ENCODE data around the gene ATP6V1C2. TPM values are rescaled to one million over a fixed set of nuclear protein-coding genes. Genes with fewer than 3 reads are reported as not detected.
A peak's percentile ranks its signal among the peaks of the same experiment; 100 is the strongest.

The ATP6V1C2 gene
- total RNA-seq, 3 donors from 2014 or later (not counting 1 experiment from before 2014, with no cell fraction given) = 0.92 TPM; not detected in 2

GRCh38 chr2:10793816-10794215, 72.4 kb downstream of the ATP6V1C2 start:
- no peak overlapping the region for H3K27ac ChIP-seq (ENCODE audit: low read length)

GRCh38 chr2:10794876-10795275, 73.4 kb downstream of the ATP6V1C2 start:
- Mint-ChIP-seq H3K4me1 (peaks cover 24 to 34% of the 10 kb centered on the region in 2 donors), H3K27me3 (ENCODE audit: low read depth in 2 of 2) (no peaks in the 10 kb centered on the region), H3K9me3 (no peaks in the 10 kb centered on the region), H3K27ac (no peak overlapping the region), H3K4me3 (no peak overlapping the region), H3K36me3 (peaks cover 20% of the 10 kb centered on the region)
- Histone ChIP-seq H3K9me3 (ENCODE audit: control insufficient read depth, insufficient read depth, low read length) (no peaks in the 10 kb centered on the region), H3K27me3 (ENCODE audit: control insufficient read depth, insufficient read depth, low read length) (no peaks in the 10 kb centered on the region), H3K36me3 (ENCODE audit: control insufficient read depth, insufficient read depth, low read length) (peaks cover 67% of the 10 kb centered on the region), H3K4me3 (ENCODE audit: low read length) (no peak overlapping the region), H3K4me1 (ENCODE audit: control insufficient read depth, insufficient read depth, low read length) (no peaks in the 10 kb centered on the region), H3K27ac (ENCODE audit: low read length) (no peak overlapping the region)
- WGBS (ENCODE audit: insufficient coverage) = 90% methylated on average over 5 of the region's 5 CpGs
- ATAC-seq (peak in 1 of 3 donors; percentile 46), DNase-seq (no peak)
- TF ChIP-seq CTCF (IDR thresholded peaks at IDR 0.05) = no peak
- intact Hi-C loops (cut with micrococcal nuclease) = no loop called here

More at GRCh38 chr2:10793816-10794215, 72.4 kb downstream of the ATP6V1C2 start:
- Mint-ChIP-seq H3K27ac (no peak overlapping the region), H3K9me3 (no peaks in the 10 kb centered on the region), H3K27me3 (ENCODE audit: low read depth in 2 of 2) (no peaks in the 10 kb centered on the region), H3K36me3 (peaks cover 13% of the 10 kb centered on the region), H3K4me1 (peaks cover 17 to 26% of the 10 kb centered on the region in 2 donors), H3K4me3 (no peak overlapping the region)
- H3K36me3 ChIP-seq (ENCODE audit: control insufficient read depth, insufficient read depth, low read length) = peaks cover 78% of the 10 kb centered on the region
- no peaks in the 10 kb centered on the region for H3K27me3 ChIP-seq (ENCODE audit: control insufficient read depth, insufficient read depth, low read length)
- ATAC-seq (no peak), DNase-seq (no peak)
- 95% methylated on average over 1 of the region's 1 CpG for WGBS (ENCODE audit: insufficient coverage)
- H3K4me1 ChIP-seq (ENCODE audit: control insufficient read depth, insufficient read depth, low read length) = no peaks in the 10 kb centered on the region
- H3K4me3 ChIP-seq (ENCODE audit: low read length) = no peak overlapping the region
- intact Hi-C loops (cut with micrococcal nuclease) = no loop called here
- TF ChIP-seq CTCF (IDR thresholded peaks at IDR 0.05) = no peak
- no peaks in the 10 kb centered on the region for H3K9me3 ChIP-seq (ENCODE audit: control insufficient read depth, insufficient read depth, low read length)

GRCh38 chr2:10795508-10796046, 74.1 kb downstream of the ATP6V1C2 start:
- no peak overlapping the region for H3K27ac ChIP-seq (ENCODE audit: low read length)
- intact Hi-C loops (cut with micrococcal nuclease) = no loop called here
- H3K36me3 ChIP-seq (ENCODE audit: control insufficient read depth, insufficient read depth, low read length) = peaks cover 61% of the 10 kb centered on the region
- peaks cover 21 to 28% of the 10 kb centered on the region in 2 donors for H3K4me1 Mint-ChIP-seq
- H3K4me3 ChIP-seq (ENCODE audit: low read length) = no peak overlapping the region
- DNase-seq (no peak), ATAC-seq (no peak)
- H3K27me3 Mint-ChIP-seq (ENCODE audit: low read depth in 2 of 2) = no peaks in the 10 kb centered on the region
- H3K9me3 ChIP-seq (ENCODE audit: control insufficient read depth, insufficient read depth, low read length) = no peaks in the 10 kb centered on the region
- WGBS (ENCODE audit: insufficient coverage) = 71% methylated on average over 7 of the region's 7 CpGs
- peak overlapping the region in 1 of 2 donors; percentile 56 for H3K27ac Mint-ChIP-seq
- no peaks in the 10 kb centered on the region for H3K9me3 Mint-ChIP-seq
- H3K27me3 ChIP-seq (ENCODE audit: control insufficient read depth, insufficient read depth, low read length) = no peaks in the 10 kb centered on the region
- H3K4me1 ChIP-seq (ENCODE audit: control insufficient read depth, insufficient read depth, low read length) = no peaks in the 10 kb centered on the region
- H3K4me3 Mint-ChIP-seq = no peak overlapping the region
- TF ChIP-seq CTCF (IDR thresholded peaks at IDR 0.05) = no peak
- H3K36me3 Mint-ChIP-seq = peaks cover 20% of the 10 kb centered on the region

- H3K4me3 Mint-ChIP-seq = no peak overlapping the region
- no peak for TF ChIP-seq CTCF (IDR thresholded peaks at IDR 0.05)
- peaks cover 63% of the 10 kb centered on the region for H3K36me3 ChIP-seq (ENCODE audit: control insufficient read depth, insufficient read depth, low read length)
- H3K9me3 ChIP-seq (ENCODE audit: control insufficient read depth, insufficient read depth, low read length) = no peaks in the 10 kb centered on the region
- no peak for DNase-seq
- H3K4me3 ChIP-seq (ENCODE audit: low read length) = no peak overlapping the region
- no peaks in the 10 kb centered on the region for H3K27me3 ChIP-seq (ENCODE audit: control insufficient read depth, insufficient read depth, low read length)
- H3K4me1 ChIP-seq (ENCODE audit: control insufficient read depth, insufficient read depth, low read length) = no peaks in the 10 kb centered on the region
- H3K27ac ChIP-seq (ENCODE audit: low read length) = no peak overlapping the region
- no peak for ATAC-seq
- WGBS (ENCODE audit: insufficient coverage) = 97% methylated on average over 2 of the region's 2 CpGs
- no peaks in the 10 kb centered on the region for H3K27me3 Mint-ChIP-seq (ENCODE audit: low read depth in 2 of 2)
- peaks cover 16% of the 10 kb centered on the region for H3K36me3 Mint-ChIP-seq
- H3K9me3 Mint-ChIP-seq = no peaks in the 10 kb centered on the region
- peaks cover 16 to 18% of the 10 kb centered on the region in 2 donors for H3K4me1 Mint-ChIP-seq
- peak overlapping the region in 1 of 2 donors; percentile 5 for H3K27ac Mint-ChIP-seq
- intact Hi-C loops (cut with micrococcal nuclease) = no loop called here
Observed at GRCh38 chr2:10796703-10797102, 75.3 kb downstream of the ATP6V1C2 start.

All from natural killer cell (primary cell).